ENCODE results near the gene PGAP1.
A peak's percentile ranks its signal among the peaks of the same experiment; 100 is the strongest.

Gene PGAP1

GRCh38 chr2:196926562-196927375 lies at the start of gene PGAP1:
Gene PGAP1 (minus strand): TSS chr2:196926707. CDS start chr2:196926616, 91 bp downstream.
- peak within 1 kb of the TSS; percentile 84 for H3K27ac ChIP-seq

GRCh38 chr2:196974970-196975369 lies 48.5 kb upstream of the PGAP1 start:
- H3K27ac ChIP-seq, result no peak overlapping the region

More at GRCh38 chr2:196926562-196927375, at the start of gene PGAP1:
- TF ChIP-seq CTCF (conservative IDR thresholded peaks at IDR 0.05), result no peak

DNA sequence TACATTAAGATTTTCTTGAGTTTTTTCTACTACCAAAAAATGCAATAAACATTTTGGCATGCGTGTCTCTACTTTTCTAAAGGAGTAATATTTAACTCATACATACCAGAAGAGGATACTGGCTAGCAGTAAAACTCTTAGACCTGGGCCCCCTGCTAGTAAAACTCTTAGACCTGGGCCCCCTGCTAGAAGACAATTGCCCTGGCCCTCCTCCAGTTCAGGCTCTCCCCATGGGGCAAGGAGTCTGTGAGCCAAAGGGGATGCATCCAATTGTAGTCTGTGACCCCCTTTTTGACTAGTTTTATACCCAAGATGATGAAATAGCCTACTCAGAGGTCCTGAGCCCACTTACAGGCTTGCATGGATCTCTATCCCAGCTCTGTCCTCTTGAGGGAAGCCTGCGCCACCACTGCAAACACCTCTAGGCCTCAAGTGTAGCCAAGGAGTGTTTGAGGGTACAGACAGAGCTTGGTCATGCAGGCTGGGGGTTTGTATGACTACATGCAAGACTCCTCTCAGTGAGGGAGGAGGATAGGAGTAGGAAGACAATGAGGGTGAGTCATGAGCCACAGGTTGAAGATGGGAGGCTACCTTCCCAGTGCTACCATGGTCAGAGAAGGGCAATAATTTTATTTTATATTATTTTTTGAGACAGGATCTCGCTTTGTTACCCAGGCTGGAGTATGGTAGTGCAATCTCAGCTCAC lies 45.2 kb upstream of the PGAP1 start:
- TF ChIP-seq CTCF (conservative IDR thresholded peaks at IDR 0.05), result no peak
- no peak overlapping the region for H3K27ac ChIP-seq

More at GRCh38 chr2:196974970-196975369, 48.5 kb upstream of the PGAP1 start:
- no peak for TF ChIP-seq CTCF (conservative IDR thresholded peaks at IDR 0.05)

DNA sequence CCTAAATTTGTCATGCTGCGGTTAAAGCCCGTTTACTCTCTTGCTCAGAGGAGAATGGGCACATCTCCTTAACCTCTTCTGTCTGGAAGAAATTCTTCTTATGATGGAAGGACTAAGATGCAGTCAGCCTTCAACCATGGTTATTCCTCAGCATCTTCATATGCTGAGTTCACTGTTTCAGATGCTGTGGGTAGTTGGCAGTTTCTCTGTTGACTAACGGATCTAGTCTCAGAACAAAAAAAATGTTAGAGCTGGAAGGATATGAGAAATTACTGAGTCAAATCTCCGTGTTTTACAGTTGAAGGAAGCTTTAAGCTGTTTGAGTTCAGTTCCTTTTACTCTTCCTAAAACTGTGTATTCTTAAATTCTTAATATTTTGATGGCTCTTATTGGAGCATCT lies 43.6 kb upstream of the PGAP1 start:
- no peak for TF ChIP-seq CTCF (conservative IDR thresholded peaks at IDR 0.05)
- no peak overlapping the region for H3K27ac ChIP-seq

- no peak overlapping the region for H3K27ac ChIP-seq
- TF ChIP-seq CTCF (conservative IDR thresholded peaks at IDR 0.05), result no peak
Measured at GRCh38 chr2:196968516-196968915, 42.0 kb upstream of the PGAP1 start.

GRCh38 chr2:196967775-196968174 lies 41.3 kb upstream of the PGAP1 start:
- no peak overlapping the region for H3K27ac ChIP-seq
- TF ChIP-seq CTCF (conservative IDR thresholded peaks at IDR 0.05), result no peak

DNA sequence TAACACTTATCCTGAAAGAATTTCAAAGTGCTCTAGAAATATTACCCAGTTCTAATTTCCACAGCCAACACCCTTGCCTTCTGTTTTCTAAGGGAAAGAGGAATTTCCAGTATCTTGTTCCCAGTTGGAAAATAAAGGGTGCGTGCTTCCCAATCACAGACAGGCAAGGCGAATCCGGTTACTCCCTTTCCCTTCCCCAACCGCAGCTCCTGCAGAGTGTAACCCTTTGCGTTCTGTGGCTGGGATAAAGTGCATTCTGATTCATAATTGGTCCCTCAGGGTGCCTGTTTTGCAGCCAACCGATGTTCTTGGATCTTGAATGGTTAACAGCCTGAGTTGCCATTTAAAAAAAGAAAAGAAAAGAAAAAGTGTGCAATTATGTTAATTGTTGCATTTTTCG lies 40.6 kb upstream of the PGAP1 start:
- H3K27ac ChIP-seq, result no peak overlapping the region
- TF ChIP-seq CTCF (conservative IDR thresholded peaks at IDR 0.05), result no peak
